Activated CD4-positive, CD25-positive, alpha-beta regulatory T cell treated with anti-CD3 and anti-CD28 coated beads, Interleukin-2, amount 50 U/mL, for 24 hours (primary cell): ENCODE measurements around the gene BMP10.
A peak's percentile ranks its signal among the peaks of the same experiment; 100 is the strongest.
"Not testable (repeated sequence)": the region's sequence is repeated elsewhere in the genome, so short reads cannot be mapped to it uniquely, and the experiment has no call there.

Experiments
- ATAC-seq, 2 donors: fragments of 150-1000 bp; cut with Tn5 transposase; one replicate each; pipeline ENCODE4 v1.10.0; 2021; ENCODE audit warnings: mild to moderate bottlenecking in 1 of 2, moderate library complexity in 1 of 2

BMP10 gene

DNA sequence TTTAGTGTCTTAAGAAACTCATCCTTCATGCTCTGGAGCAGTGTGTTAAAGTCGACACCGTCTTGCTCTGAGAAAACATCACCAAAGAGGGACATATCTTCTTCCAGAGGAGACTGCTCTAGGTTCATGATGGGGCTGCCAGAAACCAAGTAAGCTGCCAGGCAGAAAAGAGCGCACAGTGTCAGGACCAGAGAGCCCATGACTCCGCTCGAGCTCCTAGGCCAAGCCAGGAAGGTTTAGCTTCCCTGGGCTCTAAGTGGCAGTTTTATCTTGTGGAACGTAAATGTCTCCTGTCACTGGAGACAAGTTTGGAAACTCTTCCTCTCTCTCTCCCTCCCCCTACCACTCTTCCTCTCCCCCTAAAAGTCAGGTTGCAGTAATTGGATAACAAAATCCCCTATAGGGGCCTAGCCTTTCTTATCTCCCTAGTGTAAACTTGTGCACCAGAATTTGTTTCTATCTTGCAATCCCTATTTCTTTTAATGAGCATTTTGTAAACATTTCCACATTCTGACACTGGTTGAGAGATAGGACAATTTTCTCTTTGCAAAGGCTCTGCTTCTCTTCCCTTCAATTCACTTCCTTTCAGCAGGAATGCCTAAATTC is at the start of gene BMP10:
BMP10 (minus strand) TSS at position 239 of the 606 bp plus-strand sequence; CDS start at position 200, 39 bp downstream.
- ATAC-seq = no peak

- ATAC-seq = no peak
Observed at GRCh38 chr2:68920481-68921170, 49.4 kb upstream of the BMP10 start.

- no peak for ATAC-seq
Observed at GRCh38 chr2:68918497-68918896, 47.3 kb upstream of the BMP10 start.

DNA sequence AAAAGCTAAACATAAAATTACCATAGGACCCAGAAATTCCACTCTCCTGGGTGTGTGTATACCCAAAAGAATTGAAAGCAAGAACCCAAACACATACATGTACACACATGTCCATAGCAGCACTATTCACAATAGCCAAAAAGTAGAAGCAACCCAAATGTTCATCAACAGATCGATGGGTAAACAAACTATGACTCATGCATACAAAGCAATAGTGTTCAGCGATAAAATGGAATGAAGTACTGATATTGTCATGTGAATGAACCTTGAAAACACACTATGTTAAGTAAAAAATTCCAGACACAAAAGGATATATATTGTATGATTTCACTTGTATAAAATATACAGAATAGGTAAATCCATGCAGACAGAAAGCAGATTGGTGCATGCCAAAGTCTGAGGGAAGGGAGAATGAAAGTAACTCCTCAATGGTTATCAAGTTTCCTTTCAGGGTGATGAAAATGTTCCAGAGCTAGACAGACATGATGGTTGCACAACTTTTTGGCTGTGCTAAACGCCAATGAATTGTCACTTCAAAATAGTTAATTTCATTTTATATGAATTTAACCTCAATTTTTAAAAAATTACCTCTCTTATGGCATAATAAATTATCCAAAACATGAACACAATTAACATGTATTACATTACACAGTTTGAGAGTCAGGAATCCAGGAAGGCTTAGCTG is 46.0 kb upstream of the BMP10 start:
- no peak for ATAC-seq

- ATAC-seq = no peak
Observed at GRCh38 chr2:68916226-68916625, 45.0 kb upstream of the BMP10 start.

DNA sequence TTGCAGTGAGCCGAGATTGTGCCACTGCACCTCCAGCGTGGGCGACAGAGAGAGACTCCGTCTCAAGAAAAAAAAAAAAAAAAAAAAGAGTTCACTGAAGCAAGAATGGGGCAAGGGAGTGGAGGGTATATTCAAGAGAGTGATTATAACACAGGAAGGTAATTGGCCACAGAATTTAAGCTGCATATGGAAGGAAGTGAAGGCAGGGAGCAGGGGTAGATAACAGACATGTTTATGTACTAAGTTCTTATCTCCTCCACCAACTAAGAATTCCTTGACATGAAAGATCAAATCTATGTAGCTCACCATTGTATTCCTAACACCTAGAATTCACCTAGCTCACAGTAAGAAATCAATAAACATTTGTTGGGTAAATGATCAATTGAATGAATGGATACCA is 44.2 kb upstream of the BMP10 start:
- ATAC-seq = no peak

- ATAC-seq = no peak
Observed at GRCh38 chr2:68913359-68913758, 42.2 kb upstream of the BMP10 start.

GRCh38 chr2:68912732-68913131 is 41.5 kb upstream of the BMP10 start:
- ATAC-seq = no peak

DNA sequence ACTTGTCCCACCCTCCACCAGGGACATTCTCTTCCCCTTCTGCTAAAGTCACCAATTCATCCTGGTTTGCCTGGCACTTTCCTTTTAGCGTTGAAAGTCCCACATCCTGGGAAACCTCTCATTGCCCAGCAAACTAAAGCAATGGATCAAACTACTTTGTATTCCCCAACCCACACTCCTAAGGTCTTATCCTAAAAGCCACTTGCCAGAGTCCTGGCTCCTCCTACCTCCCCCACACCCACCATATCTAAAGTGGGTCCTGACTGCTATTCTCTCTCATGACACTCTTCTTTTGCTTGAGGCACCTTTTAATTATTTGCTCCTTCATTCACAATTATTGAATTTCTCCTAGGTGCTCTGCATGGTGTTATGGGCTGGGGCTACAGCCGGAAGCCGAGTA is 40.9 kb upstream of the BMP10 start:
- no peak for ATAC-seq

DNA sequence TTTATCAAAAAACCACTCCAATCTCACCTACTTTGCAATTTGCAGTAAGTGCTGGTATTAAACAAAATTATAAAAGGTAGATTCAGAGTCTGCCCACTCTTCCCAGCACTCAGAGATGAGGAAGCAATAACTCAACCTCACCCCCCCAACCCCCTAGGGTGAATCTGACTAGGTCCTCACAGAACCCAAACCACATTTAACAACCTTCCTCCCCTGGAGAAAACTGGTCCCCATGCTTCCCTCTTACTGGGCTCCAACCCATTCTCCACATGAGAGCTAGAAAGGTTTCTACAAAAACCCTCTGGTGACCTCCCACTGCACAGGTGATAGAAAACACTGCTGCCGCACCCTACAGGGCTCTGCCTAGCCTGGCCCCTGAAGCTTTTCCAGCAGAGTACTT is 40.5 kb upstream of the BMP10 start:
- ATAC-seq = no peak

- ATAC-seq = no peak
Observed at GRCh38 chr2:68911246-68911645, 40.0 kb upstream of the BMP10 start.

DNA sequence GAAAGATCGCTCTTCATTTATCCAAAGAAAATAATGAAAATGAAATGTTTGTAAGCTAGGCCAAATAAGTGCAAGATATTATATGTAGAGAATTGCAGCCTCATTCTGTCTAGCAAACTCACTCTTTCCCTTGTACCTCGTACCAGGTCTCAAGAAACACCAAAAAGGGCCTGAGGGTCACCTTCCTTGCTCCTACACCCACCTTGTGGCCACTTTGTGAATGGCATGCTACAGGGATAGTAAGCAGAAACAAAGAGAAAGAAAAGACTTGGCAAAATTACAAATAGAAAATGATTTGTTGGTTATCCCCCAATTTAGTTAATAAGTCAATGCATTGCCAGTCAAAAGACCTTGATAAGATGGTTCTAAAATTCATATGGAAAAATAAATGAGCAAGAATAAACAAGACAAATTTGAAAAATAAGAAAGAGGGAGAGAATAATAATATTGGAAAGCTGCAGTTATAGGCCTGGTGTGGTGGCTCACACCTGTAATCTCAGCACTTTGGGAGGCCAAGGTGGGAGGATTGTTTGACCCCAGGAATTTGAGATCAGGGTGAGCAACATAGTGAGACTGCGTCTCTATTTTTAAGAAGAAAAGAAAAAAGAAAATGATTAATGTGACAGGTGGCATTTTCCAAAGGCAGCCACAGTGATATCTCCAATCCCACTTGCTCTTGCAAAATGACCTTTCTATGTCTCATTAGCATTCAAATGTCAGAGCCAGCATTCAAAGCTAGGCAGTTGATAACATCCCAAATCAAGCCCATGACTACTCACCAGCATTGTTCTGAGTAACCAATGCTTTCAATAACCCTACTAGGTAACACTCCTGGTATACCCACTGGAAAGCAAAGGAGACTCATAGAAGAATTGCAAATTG is 38.8 kb upstream of the BMP10 start:
- no peak for ATAC-seq

GRCh38 chr2:68908392-68908970 is 37.3 kb upstream of the BMP10 start:
- peak; percentile 93 to 94 for ATAC-seq

DNA sequence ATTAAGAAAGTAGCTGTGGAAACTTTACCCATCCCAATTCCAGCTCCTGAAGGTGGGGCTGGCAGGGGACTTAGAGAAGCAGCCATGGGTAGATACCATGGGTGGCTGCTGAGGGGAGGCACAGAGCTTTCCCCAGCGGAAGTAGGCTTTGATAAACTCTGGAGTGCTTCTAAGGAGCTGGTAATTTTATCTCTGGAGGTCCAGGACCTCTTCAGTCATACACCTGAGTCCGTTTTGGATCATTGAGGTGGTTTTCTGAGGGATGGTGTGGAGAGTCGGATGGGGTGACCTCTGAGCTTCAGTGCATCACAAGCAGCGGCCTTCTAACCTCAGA is 36.7 kb upstream of the BMP10 start:
- ATAC-seq = peak; percentile 1 to 3

DNA sequence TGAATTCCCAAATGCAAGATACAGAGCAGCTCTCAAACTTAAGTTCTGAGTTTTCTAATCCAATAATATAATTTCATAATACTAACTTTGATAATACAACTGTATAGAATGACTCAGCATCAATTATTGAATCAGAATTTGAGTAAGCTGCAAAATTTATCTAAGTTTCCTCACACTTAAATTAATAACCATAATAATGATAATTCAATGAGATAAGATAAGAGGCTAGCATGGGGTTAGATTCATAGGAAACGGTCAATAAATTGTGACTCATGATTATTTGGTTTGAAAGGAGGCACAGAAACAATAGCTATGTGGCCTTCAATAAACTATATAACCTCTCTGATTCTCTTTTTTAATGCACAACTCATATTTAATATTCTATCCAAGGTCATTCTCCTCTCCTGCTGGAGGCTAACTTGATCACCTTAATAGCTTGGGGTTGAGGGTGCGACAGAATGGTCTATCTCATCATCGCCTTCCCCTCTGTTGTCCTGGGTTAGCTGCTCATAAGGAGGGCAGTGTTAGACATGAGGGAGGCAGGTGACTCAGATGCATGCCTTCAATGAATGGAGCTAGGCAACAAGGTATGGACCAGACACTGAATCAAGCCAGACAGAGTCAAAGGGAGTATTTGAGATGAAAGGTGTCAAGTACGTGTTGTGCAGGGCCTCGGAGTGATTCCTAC is 36.2 kb upstream of the BMP10 start:
- ATAC-seq = peak; percentile 27 to 39

DNA sequence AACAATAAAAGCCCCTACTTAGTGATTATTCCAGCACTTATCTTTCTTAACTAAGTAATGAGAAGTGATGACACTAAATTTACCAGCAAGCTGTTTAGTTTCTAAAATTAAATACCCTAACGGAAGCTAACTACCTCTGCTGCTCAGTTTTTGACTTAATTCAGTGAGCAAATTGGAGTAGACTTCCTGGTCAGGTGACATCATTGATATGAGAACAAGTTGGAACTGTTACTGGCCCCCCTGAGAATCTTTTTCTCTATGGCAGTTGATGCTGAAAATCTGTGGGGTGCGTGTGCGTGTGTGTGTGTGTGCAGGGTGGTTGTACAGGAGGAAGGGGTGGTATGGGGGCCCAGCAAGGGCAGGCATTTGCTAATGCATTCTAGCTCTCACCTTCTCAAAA is 35.5 kb upstream of the BMP10 start:
- no peak for ATAC-seq

- no peak for ATAC-seq
Observed at GRCh38 chr2:68905116-68905515, 33.9 kb upstream of the BMP10 start.

- ATAC-seq = no peak
Observed at GRCh38 chr2:68901561-68901960, 30.4 kb upstream of the BMP10 start.

DNA sequence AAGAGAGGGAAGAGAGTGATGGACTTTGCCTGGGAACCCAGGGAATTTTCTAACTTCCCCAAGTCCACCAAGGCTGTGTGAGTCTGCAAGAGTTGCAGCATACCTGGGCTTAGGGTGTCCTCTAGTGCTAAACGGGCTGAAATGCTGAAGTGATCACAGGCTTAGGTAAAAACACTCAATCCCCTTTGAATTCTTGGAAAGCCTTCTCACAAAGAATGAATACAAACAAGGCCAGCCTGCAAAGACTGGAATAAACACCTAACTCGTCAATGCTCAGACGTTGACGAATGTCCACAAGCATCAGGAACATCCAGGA is 30.0 kb upstream of the BMP10 start:
- no peak for ATAC-seq

- ATAC-seq = no peak
Observed at GRCh38 chr2:68900496-68901198, 29.4 kb upstream of the BMP10 start.

DNA sequence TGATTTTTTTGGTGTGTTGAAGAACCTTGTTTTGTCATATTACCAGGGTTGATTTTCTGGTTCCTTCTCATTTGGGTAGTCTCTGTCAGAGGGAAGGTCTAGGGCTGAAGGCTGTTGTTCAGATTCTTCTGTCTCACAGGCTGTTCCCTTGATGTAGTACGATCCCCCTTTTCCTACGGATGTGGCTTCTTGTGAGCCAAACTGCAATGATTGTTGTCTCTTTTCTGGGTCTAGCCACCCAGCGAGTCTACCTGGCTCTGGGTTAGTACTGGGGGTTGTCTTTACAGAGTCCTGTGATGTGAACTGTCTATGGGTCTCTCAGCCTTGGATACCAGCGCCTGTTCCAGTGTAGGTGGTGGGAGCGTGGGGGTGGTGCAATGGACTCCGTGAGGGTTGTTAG is 24.8 kb upstream of the BMP10 start:
- ATAC-seq = not testable (repeated sequence)

DNA sequence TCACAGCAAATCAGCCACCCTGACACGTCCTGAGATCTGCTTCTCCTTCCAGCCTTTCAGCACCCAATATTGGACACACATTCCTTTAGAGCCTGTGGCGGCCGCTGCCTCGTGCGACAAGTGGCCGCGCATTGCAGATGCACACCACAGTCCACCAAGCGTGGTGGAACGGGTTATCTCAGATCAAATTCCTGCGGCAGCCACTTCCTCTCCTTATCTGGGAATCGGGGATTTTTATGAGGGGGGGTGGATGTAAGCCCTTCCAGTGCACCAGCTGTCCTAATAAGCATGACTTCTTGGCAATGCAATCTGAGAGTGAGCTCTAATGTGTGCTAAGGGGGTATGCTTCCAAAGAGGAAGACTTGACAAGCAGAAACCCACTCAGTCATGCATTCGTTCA is 18.3 kb upstream of the BMP10 start:
- no peak for ATAC-seq
